Measurements from ENCODE around the gene TEX19. TPM values are rescaled to one million over a fixed set of nuclear protein-coding genes. Genes with fewer than 3 reads are reported as not detected.

The TEX19 gene
- total and polyA plus RNA-seq, 2 of the 4 experiments (the other 2 are of a cell fraction): under 0.01 to 0.03 TPM

GRCh38 chr17:82383411-82383810 lies 24.4 kb downstream of the TEX19 start:
- Histone ChIP-seq H3K23ac (ENCODE audit: low read depth, low read length) (no peak overlapping the region), H3K4ac (ENCODE audit: low read depth, low read length) (no peak overlapping the region), H4K8ac (ENCODE audit: low read depth in 2 of 2, low read length in 2 of 2) (no peak overlapping the region), H2AK5ac (ENCODE audit: low read depth, low read length) (no peak overlapping the region), H4K20me1 (ENCODE audit: insufficient read depth, low read length) (no peaks in the 10 kb centered on the region; the same call in 1 of the 2 replicates), H2BK5ac (ENCODE audit: low read depth, low read length, poor library complexity, severe bottlenecking) (no peak overlapping the region), H3K14ac (replicated peaks; ENCODE audit: low read depth, low read length) (no peak overlapping the region), H3K27me3 (ENCODE audit: control insufficient read depth, insufficient read depth, low read length) (peaks cover 51% of the 10 kb centered on the region), H3K18ac (ENCODE audit: low read depth, low read length) (no peak overlapping the region), H2BK20ac (ENCODE audit: low read depth, low read length) (no peak overlapping the region), H4K5ac (ENCODE audit: low read depth, low read length) (no peak overlapping the region), H3K36me3 (ENCODE audit: control insufficient read depth, insufficient read depth, low read length) (no peaks in the 10 kb centered on the region), H3K4me2 (ENCODE audit: low read depth, low read length) (no peak overlapping the region), H2BK120ac (ENCODE audit: low read depth, low read length) (no peak overlapping the region), H3K4me1 (ENCODE audit: control insufficient read depth, insufficient read depth, low read length) (peaks cover 4% of the 10 kb centered on the region), H2AK9ac (replicated peaks; ENCODE audit: low read depth, low read length, poor library complexity) (no peak overlapping the region), H4K91ac (ENCODE audit: insufficient read depth, low read depth, low read length) (no peak overlapping the region), H3K27ac (ENCODE audit: insufficient read depth, low read length) (no peak overlapping the region), H3K9ac (ENCODE audit: low read depth, low read length) (no peak overlapping the region), H2BK15ac (ENCODE audit: low read depth, low read length) (no peak overlapping the region), H3K56ac (ENCODE audit: extremely low read depth, insufficient read depth, low read length) (no peak overlapping the region), H3K79me1 (ENCODE audit: low read depth in 1 of 2, low read length in 2 of 2) (no peaks in the 10 kb centered on the region), H2AFZ (replicated peaks; ENCODE audit: low read length, poor library complexity) (no peak overlapping the region), H3K4me3 (ENCODE audit: insufficient read depth, low read depth, low read length) (no peak overlapping the region), H3K9me3 (ENCODE audit: control insufficient read depth, insufficient read depth, low read length) (no peaks in the 10 kb centered on the region), H3K9me1 (ENCODE audit: insufficient read depth, low read length) (peaks cover 4% of the 10 kb centered on the region; the same call in 1 of the 2 replicates)
- in situ Hi-C loops (cut with MboI; ENCODE audit: low sequenced_read_pairs) (no loop called here), intact Hi-C loops (cut with micrococcal nuclease) (no loop called here), dilution Hi-C loops (cut with HindIII; ENCODE audit: low sequenced_read_pairs, unreplicated experiment) (no loop called here)
- WGBS, 2 experiments (ENCODE audit: extremely low coverage in 2 of 2, insufficient read length in 1 of 2): 62% methylated on average over 9 of the region's 18 CpGs; no CpG with 5 or more reads in 1 of the 2 experiments
- DNase-seq (no peak), ATAC-seq (ENCODE audit: low read depth) (no peak)
- BruUV-seq (replicated peaks): no TSS peak
- ChIA-PET POLR2A (ENCODE audit: unreplicated experiment) (no interaction called here), CTCF (no interaction called here)
- TF ChIP-seq USF2 (IDR thresholded peaks at IDR 0.05; ENCODE audit: low read depth, low read length) (no peak), MAFK (IDR thresholded peaks at IDR 0.05; ENCODE audit: low read depth, low read length) (no peak), MAZ (IDR thresholded peaks at IDR 0.05; ENCODE audit: borderline replicate concordance, low read depth, low read length) (no peak), ELK1 (IDR thresholded peaks at IDR 0.05; ENCODE audit: borderline replicate concordance, low read depth, low read length) (no peak), FOS (IDR thresholded peaks at IDR 0.05; ENCODE audit: low read depth, low read length) (no peak), MXI1 (IDR thresholded peaks at IDR 0.05; ENCODE audit: borderline replicate concordance, low read depth, low read length) (no peak), POLR2A (IDR thresholded peaks at IDR 0.05; ENCODE audit: low read depth, low read length) (no peak), CHD1 (IDR thresholded peaks at IDR 0.05; ENCODE audit: low read depth, low read length) (no peak), RFX5 (IDR thresholded peaks at IDR 0.05; ENCODE audit: low read depth, low read length) (no peak), RCOR1 (IDR thresholded peaks at IDR 0.05; ENCODE audit: insufficient replicate concordance, low read length) (no peak), CTCF (conservative IDR thresholded peaks at IDR 0.05; ENCODE audit: low read depth, low read length) (no peak), SMC3 (IDR thresholded peaks at IDR 0.05; ENCODE audit: low read depth, low read length) (no peak), RAD21 (IDR thresholded peaks at IDR 0.05; ENCODE audit: low read length) (no peak), BHLHE40 (IDR thresholded peaks at IDR 0.05; ENCODE audit: low read depth, low read length) (no peak), NFE2L2 (IDR thresholded peaks at IDR 0.05; ENCODE audit: low read depth, low read length) (no peak), CEBPB (IDR thresholded peaks at IDR 0.05; ENCODE audit: low read depth, low read length) (no peak)

Measured in IMR-90 (cell line).